OCI-LY7 (cell line): ENCODE measurements around the gene VTI1A. TPM values are rescaled to one million over a fixed set of nuclear protein-coding genes. Genes with fewer than 3 reads are reported as not detected.

ENCODE experiments used
- BruUV-seq: library from RNA; stranded (reverse); fragments of 400-500 nt; replicated peaks from 2 replicates; lab custom pipeline; 2021; lab: Mats Ljungman, UMichigan
- CTCF ChIA-PET: fragments of 300-600 bp; sonication (Branson Sonifier 250); formaldehyde crosslinking; loops from one replicate; lab custom pipeline; 2022; ENCODE audit warnings: antibody characterized with exemption; ENCODE audit not compliant: unreplicated experiment; lab: Charles Lee
- POLR2A ChIA-PET: fragments of 300-600 bp; sonication (Branson Sonifier 250); formaldehyde crosslinking; loops from one replicate; lab custom pipeline; 2022; ENCODE audit warnings: antibody characterized with exemption; lab: Charles Lee
- DNase-seq: peaks from one replicate; pipeline ENCODE4 v3.0.0-alpha.2; 2015; ENCODE audit warnings: low spot score
- H2AFZ ChIP-seq: fragments of 200-600 bp; sonication (generic), shearing (Covaris generic); 2 replicates; pipeline ENCODE4 v1.6.1; 2014; ENCODE audit warnings: mild to moderate bottlenecking, antibody characterized with exemption, low read length, moderate library complexity
- H3K27ac ChIP-seq: fragments of 200-600 bp; sonication (generic); 2 replicates; pipeline ENCODE4 v1.5.1; 2014; ENCODE audit warnings: mixed run types, low read depth, mild to moderate bottlenecking, moderate library complexity, low read length, inconsistent platforms; ENCODE audit not compliant: poor library complexity, severe bottlenecking
- H3K36me3 ChIP-seq: fragments of 200-600 bp; sonication (generic); 2 replicates; pipeline ENCODE4 v1.6.1; 2014; ENCODE audit warnings: mild to moderate bottlenecking, antibody characterized with exemption, low read length, moderate library complexity, mixed read lengths; ENCODE audit not compliant: insufficient read depth
- H3K4me1 ChIP-seq: fragments of 200-600 bp; sonication (generic); 2 replicates; pipeline ENCODE4 v1.5.1; 2014; ENCODE audit warnings: mild to moderate bottlenecking, low read length; ENCODE audit not compliant: insufficient read depth, poor library complexity, severe bottlenecking
- H3K4me2 ChIP-seq: fragments of 200-600 bp; sonication (generic); 2 replicates; pipeline ENCODE4 v1.6.1; 2014; ENCODE audit warnings: mild to moderate bottlenecking, low read length
- H3K4me3 ChIP-seq: fragments of 200-600 bp; sonication (generic); 2 replicates; pipeline ENCODE4 v1.5.1; 2014; ENCODE audit warnings: mild to moderate bottlenecking, low read depth, low read length; ENCODE audit not compliant: poor library complexity, severe bottlenecking
- H3K79me2 ChIP-seq: fragments of 200-600 bp; sonication (generic); 2 replicates; pipeline ENCODE4 v1.6.1; 2016; ENCODE audit warnings: low read depth, mild to moderate bottlenecking, low read length, moderate library complexity, mixed read lengths; ENCODE audit not compliant: insufficient read depth
- H3K9me2 ChIP-seq: fragments of 200-600 bp; sonication (generic); 2 replicates; pipeline ENCODE4 v1.6.1; 2016; ENCODE audit warnings: mild to moderate bottlenecking, low read length, mixed read lengths; ENCODE audit not compliant: insufficient read depth
- H3K9me3 ChIP-seq: fragments of 200-600 bp; sonication (generic); 2 replicates; pipeline ENCODE4 v1.6.1; 2014; ENCODE audit warnings: mild to moderate bottlenecking, mixed run types, low read length, mixed read lengths
- H4K20me1 ChIP-seq: fragments of 200-600 bp; sonication (generic); 2 replicates; pipeline ENCODE4 v1.6.1; 2014; ENCODE audit warnings: mild to moderate bottlenecking, antibody characterized with exemption, low read length, moderate library complexity, mixed read lengths; ENCODE audit not compliant: insufficient read depth
- CTCF ChIP-seq: fragments of 200-600 bp; sonication (generic); conservative IDR thresholded peaks from 2 replicates; pipeline ENCODE4 v1.5.1; 2014; ENCODE audit warnings: mild to moderate bottlenecking, antibody characterized with exemption, low read length, moderate library complexity, mixed read lengths
- EZH2phosphoT487 ChIP-seq: fragments of 200-600 bp; sonication (generic); IDR thresholded peaks from 2 replicates; pipeline ENCODE4 v1.6.1; 2018; ENCODE audit warnings: low read depth, borderline replicate concordance, mild to moderate bottlenecking, mixed run types, antibody characterized with exemption, low read length, moderate library complexity, mixed read lengths
- intact Hi-C: fragments of 100-400 bp; cut with micrococcal nuclease; formaldehyde crosslinking; loops from one replicate; pipeline ENCODE4 v1.10.0; 2022; ENCODE audit not compliant: unreplicated experiment
- total RNA-seq, 2 experiments: library from RNA; depleted of rRNA in 1 of 2; stranded (reverse); fragments of >200 nt in 1 of 2; shearing (Covaris generic) in 1 of 2; gene quantifications; 2 replicates each; pipeline ENCODE4 v1.2.3, GENCODE V29; 2014 to 2022

The VTI1A gene
- total RNA-seq, 2 experiments from 2014 or later, result 39.4 to 45.2 TPM

- Histone ChIP-seq H3K9me3 (no peaks in the 10 kb centered on the region), H3K4me3 (no peak overlapping the region), H3K4me2 (no peak overlapping the region), H4K20me1 (no peaks in the 10 kb centered on the region), H3K4me1 (no peaks in the 10 kb centered on the region), H2AFZ (no peak overlapping the region), H3K9me2 (no peaks in the 10 kb centered on the region), H3K79me2 (no peaks in the 10 kb centered on the region), H3K36me3 (no peaks in the 10 kb centered on the region), H3K27ac (no peak overlapping the region)
- TF ChIP-seq EZH2phosphoT487 (no peak), CTCF (no peak)
- ChIA-PET CTCF (no interaction called here), POLR2A (no interaction called here)
- no TSS peak for BruUV-seq
- DNase-seq, result no peak
- intact Hi-C loops, result no loop called here
Measured at GRCh38 chr10:112738606-112739591, 291.9 kb downstream of the VTI1A start.

- no peaks in the 10 kb centered on the region for H4K20me1 ChIP-seq
- ChIA-PET CTCF (no interaction called here), POLR2A (no interaction called here)
- H2AFZ ChIP-seq, result no peak overlapping the region
- H3K4me2 ChIP-seq, result no peak overlapping the region
- no peak overlapping the region for H3K27ac ChIP-seq
- no peaks in the 10 kb centered on the region for H3K9me2 ChIP-seq
- no peaks in the 10 kb centered on the region for H3K36me3 ChIP-seq
- TF ChIP-seq CTCF, result no peak
- TF ChIP-seq EZH2phosphoT487, result no peak
- no peaks in the 10 kb centered on the region for H3K9me3 ChIP-seq
- no TSS peak for BruUV-seq
- H3K4me3 ChIP-seq, result no peak overlapping the region
- H3K79me2 ChIP-seq, result no peaks in the 10 kb centered on the region
- H3K4me1 ChIP-seq, result no peaks in the 10 kb centered on the region
- DNase-seq, result no peak
- intact Hi-C loops, result no loop called here
Measured at GRCh38 chr10:112739592-112740353, 292.8 kb downstream of the VTI1A start.
